CD4-positive, alpha-beta T cell treated with Interleukin-4 for 4 hours (primary cell): ENCODE data around the gene ADAMTS2.

ENCODE experiments used
- DNase-seq: peaks from one replicate; pipeline ENCODE4 v3.0.0-alpha.2; 2020

Gene ADAMTS2

DNA sequence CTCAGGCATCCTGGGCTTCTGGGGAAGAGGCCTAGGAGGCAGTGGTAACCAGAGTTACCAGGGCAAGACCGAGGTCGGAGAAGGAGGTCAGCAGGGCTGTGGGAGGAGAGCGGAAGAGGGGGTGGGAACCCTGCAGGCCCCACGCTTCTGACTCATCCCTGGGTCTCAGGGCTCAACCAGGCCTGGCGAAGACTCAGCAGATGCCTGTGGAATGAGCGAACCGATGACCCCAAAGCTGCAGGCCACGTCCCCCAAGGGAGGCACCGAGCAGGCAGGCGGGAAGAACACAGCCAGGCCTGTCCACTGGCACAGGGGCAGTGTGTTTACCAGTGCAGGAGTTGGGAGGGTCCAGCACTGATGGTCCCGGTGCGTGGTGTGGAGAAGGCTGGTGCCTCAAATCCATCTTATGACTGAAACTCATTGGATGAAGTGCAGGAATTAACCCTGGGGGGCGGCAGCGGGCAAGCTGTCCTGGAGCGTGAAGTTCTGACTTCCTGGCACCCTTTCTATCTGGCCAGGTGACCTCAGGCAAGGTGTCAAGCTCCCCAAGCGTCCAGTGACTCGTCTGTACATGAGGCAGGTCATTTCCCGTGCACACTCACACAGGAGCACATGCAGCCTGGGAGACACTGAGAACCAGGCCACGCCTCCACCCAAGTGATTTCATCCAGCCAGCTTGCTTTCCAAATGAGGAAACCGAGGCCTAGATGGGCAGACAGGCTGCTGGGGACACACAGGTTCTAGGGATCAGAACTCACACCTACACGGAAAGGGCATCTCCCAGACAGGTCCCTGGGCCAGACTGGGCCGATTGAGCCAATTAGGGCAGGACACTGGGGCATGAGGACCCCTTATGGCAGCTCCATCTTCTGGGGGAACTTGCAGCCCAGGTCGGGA, 69.1 kb downstream of the ADAMTS2 start:
- DNase-seq = no peak

DNA sequence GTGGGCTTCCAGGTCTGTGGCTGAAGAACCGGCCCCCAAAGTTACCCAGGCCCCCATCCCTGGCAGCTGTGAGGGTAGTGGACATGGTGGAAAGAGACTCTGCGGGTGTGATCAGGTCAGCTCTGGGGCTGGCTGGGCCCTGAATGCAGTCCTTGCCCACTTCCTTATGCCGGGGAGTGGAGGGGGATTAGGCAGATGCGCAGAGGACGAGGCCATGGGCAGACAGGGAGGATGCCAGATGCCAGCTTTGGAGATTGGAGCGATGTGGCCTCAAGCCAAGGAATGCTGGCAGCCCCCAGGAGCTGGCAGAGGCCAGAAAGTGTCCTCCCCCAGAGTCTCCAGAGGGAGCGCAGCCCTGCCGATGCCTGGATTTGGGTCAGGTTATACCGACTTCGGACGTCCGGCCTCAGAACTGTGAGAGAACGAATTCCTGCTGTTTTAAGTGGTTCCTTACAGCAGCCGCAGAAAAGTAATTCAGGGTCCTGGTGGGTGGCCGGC, 69.8 kb downstream of the ADAMTS2 start:
- DNase-seq = no peak

DNA sequence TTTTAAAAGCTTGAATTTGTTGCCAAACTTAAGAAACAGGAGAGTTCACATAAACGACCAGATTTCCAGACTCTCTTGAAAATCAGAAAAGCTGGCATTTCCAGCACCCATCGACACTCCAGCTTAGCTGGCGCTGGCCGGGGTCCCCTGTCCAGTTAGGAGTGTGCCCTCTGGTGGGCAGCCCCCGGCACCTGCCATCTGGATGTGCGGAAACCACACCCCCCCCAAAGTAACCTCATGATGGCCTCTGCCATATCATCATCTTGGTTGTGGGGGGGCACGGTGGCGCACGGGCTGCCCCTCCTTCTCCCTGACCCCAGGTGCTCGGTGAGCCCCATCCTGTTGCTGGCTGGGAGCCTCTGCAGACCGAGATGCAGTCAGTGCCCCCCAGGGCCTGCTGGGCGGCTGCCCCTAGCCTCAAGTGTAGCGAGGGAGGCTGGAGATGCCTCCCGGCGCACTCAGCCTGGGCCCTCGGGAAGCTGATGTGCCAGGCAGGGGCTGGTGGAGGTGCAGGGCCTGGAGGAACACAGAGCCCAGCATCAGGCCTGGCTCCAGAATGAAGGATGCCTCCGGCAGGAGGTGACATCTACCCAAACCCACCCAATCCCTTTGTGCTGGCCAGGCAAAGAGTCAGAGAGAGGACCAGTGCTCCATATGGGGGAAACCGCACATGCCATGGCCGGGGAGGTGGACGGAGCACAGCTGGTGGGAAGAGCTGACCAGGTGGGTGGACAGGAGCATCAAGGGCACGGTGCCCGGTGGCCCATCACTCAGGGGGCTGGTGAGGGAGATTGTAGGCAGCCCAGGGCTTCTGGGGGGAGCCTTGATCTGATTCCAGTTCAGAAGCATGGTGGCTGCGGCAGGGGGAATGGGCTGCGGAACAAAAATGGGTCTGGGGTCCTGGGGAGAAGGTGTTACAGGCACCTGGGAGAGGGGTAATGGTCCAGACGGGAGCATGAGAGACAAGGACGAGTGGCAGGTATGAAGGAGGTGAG, 70.6 kb downstream of the ADAMTS2 start:
- DNase-seq = no peak

DNA sequence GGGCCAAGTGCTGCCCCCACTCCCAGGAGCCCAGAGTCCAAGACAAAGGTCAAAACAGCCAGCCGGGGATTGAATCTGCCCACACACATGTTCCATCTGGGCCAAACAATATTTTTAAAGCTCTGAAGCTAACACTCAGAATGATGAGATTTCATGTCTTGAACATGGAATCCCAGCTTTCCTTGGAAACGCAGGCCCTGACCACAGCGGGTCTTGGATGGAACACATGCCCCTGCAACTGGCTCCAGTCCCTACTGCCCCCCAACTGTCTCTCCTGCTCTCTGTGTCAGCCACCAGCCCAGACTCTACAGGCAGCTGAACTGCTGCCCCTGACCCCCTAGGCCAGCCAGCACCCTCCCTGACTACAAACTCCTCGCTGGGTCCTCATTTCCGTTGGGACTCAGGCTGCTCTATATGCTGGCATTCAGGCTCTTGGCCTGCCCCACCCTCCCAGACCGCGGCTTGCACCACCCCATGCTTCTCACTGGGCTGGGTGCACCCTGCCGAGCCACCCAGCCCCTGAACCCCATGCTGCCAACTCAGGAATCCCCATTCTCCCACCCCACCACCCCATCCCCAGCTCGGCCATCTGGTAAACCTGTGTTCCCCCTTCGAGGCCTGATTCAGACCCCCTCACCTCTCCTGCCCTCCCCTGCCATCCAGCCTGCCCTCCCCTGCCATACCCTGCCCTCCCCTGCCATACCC, 71.7 kb downstream of the ADAMTS2 start:
- no peak for DNase-seq

DNA sequence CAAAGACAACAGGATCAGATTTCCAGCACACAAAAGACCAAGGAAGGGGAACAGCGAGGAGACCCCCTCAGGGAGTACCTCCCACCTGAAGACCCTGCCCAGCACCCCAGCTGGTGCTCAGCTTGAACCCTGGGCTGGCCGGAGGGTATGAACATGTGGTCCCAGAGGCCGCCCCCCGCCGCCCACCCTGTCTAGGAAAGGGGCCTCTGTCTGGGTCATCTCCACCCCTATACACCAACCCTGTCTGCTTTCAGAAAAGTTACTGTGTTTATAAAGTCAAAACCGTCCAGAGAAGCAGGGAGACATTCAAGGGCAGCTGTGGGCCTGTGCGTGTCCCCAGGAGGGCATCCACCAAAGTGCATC, 72.2 kb downstream of the ADAMTS2 start:
- no peak for DNase-seq

DNA sequence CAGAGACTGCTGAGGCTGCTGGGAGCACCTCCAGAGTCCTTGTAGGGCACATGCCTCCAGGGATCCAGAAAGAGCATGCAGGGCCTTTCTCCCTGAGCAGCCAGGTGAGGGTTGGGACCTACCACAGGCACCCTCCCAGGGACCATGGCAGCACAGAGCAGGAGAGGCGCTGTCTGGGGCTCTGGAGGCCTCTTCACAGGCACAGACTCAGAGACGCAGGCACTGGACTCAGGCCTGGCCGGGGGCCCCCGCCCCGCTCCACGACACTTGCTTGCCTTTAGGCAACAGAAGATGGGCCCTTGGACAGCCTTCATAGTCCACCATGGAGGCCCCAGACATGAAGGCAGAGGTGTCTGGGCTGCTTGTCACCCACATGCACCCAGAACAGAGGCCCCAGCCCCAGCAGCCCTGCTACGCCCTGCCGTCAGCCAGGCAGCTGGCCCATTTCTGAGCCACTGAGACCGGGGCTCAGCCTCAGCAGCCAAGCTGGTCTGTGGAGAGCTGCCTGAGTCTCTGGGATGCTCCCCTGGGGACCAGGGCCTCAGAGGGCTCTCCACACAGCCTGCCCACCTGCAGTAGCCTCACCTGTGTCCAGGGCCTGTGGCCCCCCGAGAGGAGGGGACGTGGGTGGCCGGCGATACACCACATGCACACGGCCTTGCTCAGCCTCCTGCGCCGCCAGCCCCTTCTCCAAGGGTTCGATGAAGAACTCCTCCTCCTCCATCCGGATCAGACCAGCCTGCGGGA, 72.8 kb downstream of the ADAMTS2 start:
- DNase-seq = no peak

DNA sequence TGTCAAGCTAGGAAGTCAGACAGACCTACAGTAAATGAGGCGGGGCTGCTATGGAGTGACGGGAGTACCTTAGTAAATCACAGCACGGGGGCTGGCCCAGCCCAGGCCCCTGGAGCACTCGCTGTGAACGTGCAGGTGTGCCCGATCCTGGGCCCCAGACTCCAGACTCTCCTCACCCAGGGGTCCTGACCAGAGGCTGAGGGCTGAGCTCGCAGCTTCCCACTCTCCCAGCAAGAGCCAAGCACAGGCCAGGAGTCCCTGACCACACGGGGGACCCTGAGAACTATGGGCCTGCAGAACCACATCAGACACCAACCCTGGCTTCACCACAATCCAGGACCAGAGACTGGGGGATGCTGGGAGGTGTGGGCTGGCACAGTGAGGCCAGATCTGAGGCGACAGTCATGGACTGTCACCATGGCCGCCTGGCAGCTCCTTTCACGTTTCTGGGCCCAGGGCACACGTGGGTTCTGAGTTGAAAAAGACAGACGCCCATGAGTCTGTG, 73.4 kb downstream of the ADAMTS2 start:
- DNase-seq = no peak

DNA sequence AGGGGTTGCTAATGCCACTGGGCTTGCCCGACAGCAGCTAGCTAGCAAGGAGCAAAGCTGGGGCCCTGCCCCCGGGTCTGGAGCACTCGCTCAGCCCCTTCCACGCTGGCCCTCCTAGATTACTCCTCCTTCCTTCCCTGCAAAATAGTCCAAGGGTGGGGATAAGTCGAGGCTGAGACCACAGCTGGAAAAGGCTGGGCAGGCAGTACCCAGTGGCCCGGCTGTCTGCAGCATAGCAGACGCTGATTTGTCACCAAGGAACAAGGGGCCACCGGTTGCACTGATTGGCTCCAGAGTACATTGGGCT, 73.9 kb downstream of the ADAMTS2 start:
- DNase-seq = no peak

DNA sequence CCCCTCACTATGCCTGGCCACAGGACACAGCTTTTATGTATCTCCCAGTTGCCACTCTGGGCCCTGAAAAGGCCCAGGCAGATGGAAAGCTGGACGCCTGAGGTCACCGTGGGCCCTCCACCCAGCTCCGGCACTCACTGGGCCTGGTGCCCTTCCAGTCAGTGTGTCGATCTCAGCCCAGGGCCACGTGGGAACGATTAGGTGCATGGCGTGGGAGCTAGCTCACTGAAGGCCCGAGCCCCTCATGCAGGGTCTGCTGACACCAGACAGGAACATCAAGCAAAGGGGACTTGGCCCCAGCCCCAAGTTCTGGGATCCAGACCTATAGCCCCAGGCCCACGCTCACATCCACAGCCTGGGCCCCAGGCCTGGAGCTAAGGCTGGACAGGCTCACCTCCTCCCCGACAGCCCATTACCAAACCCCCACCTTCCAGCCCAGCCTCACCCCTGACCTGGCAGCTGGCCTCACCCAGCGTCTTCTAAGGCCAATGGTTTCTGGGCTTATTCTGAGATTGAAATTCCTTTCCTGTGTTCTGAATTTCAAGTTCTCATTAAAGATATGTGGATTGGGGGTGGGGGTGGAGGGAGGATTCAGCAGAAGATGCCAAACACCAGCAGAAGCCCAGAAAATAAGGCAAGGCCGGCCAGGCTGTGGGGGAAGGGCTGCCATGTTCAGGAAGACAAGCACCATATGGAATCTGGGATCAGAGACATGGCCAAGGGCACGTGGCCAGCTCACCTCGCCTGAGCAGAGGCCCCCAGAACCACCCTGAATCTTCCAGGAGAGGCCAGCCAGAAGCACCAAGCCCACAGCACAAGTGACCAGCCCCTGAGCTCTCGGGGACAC, 74.5 kb downstream of the ADAMTS2 start:
- DNase-seq = no peak

GRCh38 chr5:179269781-179270543, 75.3 kb downstream of the ADAMTS2 start:
- DNase-seq = no peak

DNA sequence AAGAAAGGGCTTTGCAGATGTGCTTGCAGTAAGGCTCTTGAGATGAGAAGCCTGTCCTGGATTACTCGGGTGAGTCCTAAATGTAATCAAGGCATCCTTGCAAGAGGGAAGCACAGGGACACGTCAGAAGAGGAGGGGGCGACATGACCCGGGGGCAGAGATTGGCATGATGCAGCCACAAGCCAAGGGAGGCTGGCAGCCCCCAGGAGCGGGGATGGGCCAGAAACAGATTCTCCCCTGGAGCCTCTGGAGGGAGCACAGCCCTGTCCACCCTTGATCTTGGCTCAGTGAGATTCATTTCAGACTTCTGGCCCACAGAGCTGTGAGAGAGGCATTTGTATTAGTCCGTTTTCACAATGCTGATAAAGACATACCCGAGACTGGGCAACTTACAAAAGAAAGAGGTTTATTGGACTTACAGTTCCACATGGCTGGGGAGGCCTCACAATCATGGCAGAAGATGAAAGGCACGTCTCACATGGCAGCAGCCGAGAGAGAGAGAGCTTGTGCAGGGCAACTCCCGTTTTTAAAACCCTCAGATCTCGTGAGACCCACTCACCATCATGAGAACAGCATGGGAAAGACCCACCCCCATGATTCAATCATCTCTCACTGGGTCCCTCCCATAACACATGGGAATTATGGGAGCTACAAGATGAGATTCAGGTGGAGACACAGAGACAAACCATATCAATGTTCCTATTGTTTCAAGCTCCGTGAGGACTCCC, 76.1 kb downstream of the ADAMTS2 start:
- no peak for DNase-seq

- no peak for DNase-seq
These were observed 76.8 kb downstream of the ADAMTS2 start for GRCh38 chr5:179268399-179268952.

DNA sequence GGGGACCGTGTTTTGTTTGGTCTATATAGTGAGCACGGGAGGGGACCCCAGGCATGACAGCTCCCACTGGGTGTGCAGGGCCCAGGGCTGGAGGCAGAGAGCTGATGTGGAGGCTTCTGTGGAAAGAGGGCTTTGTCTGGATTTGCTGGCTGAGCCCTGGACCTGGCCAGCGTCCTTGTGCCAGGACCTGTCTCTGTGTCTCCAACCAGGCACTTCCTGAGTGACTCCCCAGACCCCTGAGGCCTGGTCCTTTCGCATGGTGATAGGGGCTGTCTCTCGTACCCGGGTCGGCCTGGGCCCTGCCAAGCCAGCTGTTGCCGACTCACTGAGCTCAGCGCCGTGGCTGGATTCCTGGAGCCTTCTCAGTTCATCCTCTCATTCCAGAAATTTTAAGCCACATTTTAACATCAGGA, 77.6 kb downstream of the ADAMTS2 start:
- DNase-seq = no peak

DNA sequence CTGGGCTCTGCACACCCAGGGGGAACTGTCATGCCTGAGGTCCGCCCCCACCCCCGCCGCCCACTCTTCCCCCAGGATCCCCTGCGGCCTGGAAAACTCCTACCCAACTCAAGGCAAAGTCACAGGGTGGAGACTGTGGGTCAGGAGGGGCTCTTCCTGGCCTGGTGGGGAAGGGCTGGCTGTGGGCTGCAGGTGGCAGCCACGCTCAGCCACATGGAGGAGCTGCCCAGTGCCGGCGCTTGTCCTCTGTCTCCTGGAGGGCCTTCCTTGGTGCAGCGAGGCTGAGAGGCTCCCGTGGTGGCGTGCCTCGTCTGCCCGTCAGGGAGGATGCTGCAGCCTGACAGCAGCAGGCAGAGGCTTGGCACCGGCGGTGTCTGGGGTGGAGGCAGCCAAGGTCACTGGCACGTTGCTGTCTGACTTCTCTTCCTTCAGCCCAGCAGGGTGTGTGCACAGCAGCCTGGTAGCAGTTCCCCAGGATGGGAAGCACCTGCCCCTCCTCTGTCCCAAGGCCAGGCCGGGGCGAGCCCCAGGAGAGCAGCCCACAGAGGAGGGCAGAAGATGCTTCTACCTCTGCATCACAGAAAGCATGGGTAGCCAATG, 78.1 kb downstream of the ADAMTS2 start:
- no peak for DNase-seq

DNA sequence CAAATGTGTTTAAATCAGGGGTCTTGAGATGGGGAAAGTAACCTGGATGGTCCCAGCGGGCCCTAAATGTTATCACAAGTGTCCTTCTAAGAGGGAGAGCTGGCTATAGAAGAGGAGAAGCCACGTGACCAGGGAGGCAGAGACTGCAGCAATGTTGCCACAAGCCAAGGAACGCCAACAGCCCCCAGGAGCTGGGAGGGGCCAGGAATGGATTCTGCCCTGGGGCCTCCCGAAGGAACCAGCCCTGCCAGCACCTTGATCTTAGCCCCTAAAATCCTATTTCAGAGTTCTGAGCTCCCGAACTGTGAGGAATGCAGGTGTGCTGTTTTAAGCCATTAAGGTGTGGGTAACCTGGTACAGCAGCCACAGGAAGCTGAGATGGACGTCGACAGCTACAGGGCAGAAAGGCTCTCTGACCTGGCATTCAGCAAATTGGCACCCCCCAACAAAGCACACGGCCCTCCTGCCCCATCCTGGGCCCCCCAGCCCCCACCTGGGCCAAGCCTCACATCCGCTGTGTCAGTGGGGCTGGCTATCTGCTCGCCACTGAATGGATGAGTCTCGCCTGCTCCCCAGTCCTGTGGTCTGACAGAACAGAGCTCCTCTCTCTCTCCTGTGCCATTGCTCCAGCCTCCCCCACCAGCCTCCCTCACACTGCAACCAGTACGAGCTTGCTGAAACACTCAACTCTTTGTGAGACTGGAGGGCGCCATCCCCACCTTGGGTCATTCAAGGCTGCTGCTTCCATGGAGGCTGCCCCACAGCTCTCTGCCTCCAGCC, 78.8 kb downstream of the ADAMTS2 start:
- no peak for DNase-seq

GRCh38 chr5:179265514-179266290, 79.6 kb downstream of the ADAMTS2 start:
- no peak for DNase-seq
